GM12864 (cell line): ENCODE measurements around the gene UVRAG.

Source experiments
- DNase-seq: peaks from one replicate; pipeline ENCODE4 v3.0.0-alpha.2; 2011; ENCODE audit warnings: low read depth
- H3K4me3 ChIP-seq: 2 replicates; pipeline ENCODE4 v1.5.1; 2011; ENCODE audit warnings: mild to moderate bottlenecking, low read depth, low read length, control low read depth
- CTCF ChIP-seq: IDR thresholded peaks from 2 replicates; pipeline ENCODE4 v1.5.1; 2011; ENCODE audit warnings: low read depth, mild to moderate bottlenecking, moderate library complexity, low read length, control low read depth, inconsistent platforms; ENCODE audit errors: missing control alignments

Gene UVRAG

GRCh38 chr11:76023236-76024068, 208.4 kb downstream of the UVRAG start:
- H3K4me3 ChIP-seq = no peak overlapping the region
- no peak for TF ChIP-seq CTCF
- DNase-seq = no peak

GRCh38 chr11:76025068-76025467, 210.1 kb downstream of the UVRAG start:
- no peak for DNase-seq
- no peak for TF ChIP-seq CTCF

GRCh38 chr11:76025817-76026216, 210.8 kb downstream of the UVRAG start:
- H3K4me3 ChIP-seq = no peak overlapping the region
- no peak for TF ChIP-seq CTCF

More at GRCh38 chr11:76025068-76025467, 210.1 kb downstream of the UVRAG start:
- no peak overlapping the region for H3K4me3 ChIP-seq

GRCh38 chr11:76026281-76026680, 211.3 kb downstream of the UVRAG start:
- DNase-seq = no peak
- H3K4me3 ChIP-seq = no peak overlapping the region
- TF ChIP-seq CTCF = no peak

More at GRCh38 chr11:76025817-76026216, 210.8 kb downstream of the UVRAG start:
- no peak for DNase-seq

GRCh38 chr11:76026862-76027261, 211.9 kb downstream of the UVRAG start:
- no peak overlapping the region for H3K4me3 ChIP-seq
- no peak for TF ChIP-seq CTCF
- DNase-seq = no peak

GRCh38 chr11:76030286-76030685, 215.3 kb downstream of the UVRAG start:
- no peak for TF ChIP-seq CTCF
- DNase-seq = no peak
- H3K4me3 ChIP-seq = no peak overlapping the region
